Left renal cortex interstitium (tissue), 4 donors: ENCODE data around the gene GRIK1. TPM values are rescaled to one million over a fixed set of nuclear protein-coding genes. Genes with fewer than 3 reads are reported as not detected.

Experiments used
- DNase-seq, 4 donors: peaks; one replicate each; pipeline ENCODE4 v3.0.0-alpha.2; 2013; ENCODE audit warnings: low read depth in 4 of 4, low spot score in 2 of 4, missing footprints in 1 of 4
- polyA plus RNA-seq, 4 donors: library from polyadenylated mRNA; unstranded; fragments of 120-200 nt; gene quantifications; one replicate each; pipeline ENCODE4 v1.2.1, GENCODE V29; 2013; ENCODE audit not compliant: insufficient read length in 4 of 4

GRIK1 gene
- polyA plus RNA-seq, 4 donors, result 1.4 to 1.9 (median 1.5) TPM

GRCh38 chr21:29557931-29558725 is 381.7 kb downstream of the GRIK1 start:
- DNase-seq, result no peak

- DNase-seq, result no peak
Measured at GRCh38 chr21:29557200-29557599, 382.6 kb downstream of the GRIK1 start.

GRCh38 chr21:29555601-29556000 is 384.2 kb downstream of the GRIK1 start:
- no peak for DNase-seq

GRCh38 chr21:29550205-29550604 is 389.6 kb downstream of the GRIK1 start:
- DNase-seq, result no peak

GRCh38 chr21:29549614-29550013 is 390.2 kb downstream of the GRIK1 start:
- DNase-seq, result no peak

- DNase-seq, result no peak
Measured at GRCh38 chr21:29547998-29548397, 391.8 kb downstream of the GRIK1 start.

- DNase-seq, result no peak
Measured at GRCh38 chr21:29546071-29546470, 393.7 kb downstream of the GRIK1 start.

- DNase-seq, result no peak
Measured at GRCh38 chr21:29540289-29540688, 399.5 kb downstream of the GRIK1 start.

- DNase-seq, result no peak
Measured at GRCh38 chr21:29538115-29538514, 401.7 kb downstream of the GRIK1 start.

- no peak for DNase-seq
Measured at GRCh38 chr21:29534448-29534847, 405.3 kb downstream of the GRIK1 start.

GRCh38 chr21:29529139-29529538 is 410.7 kb downstream of the GRIK1 start:
- no peak for DNase-seq

GRCh38 chr21:29526545-29526944 is 413.3 kb downstream of the GRIK1 start:
- DNase-seq, result no peak

- no peak for DNase-seq
Measured at GRCh38 chr21:29524055-29524454, 415.7 kb downstream of the GRIK1 start.

- no peak for DNase-seq
Measured at GRCh38 chr21:29523646-29524045, 416.1 kb downstream of the GRIK1 start.

- no peak for DNase-seq
Measured at GRCh38 chr21:29521872-29522271, 417.9 kb downstream of the GRIK1 start.

GRCh38 chr21:29520171-29520570 is 419.6 kb downstream of the GRIK1 start:
- no peak for DNase-seq

- DNase-seq, result no peak
Measured at GRCh38 chr21:29514652-29515247, 425.0 kb downstream of the GRIK1 start.

- DNase-seq, result no peak
Measured at GRCh38 chr21:29513535-29513934, 426.3 kb downstream of the GRIK1 start.

- no peak for DNase-seq
Measured at GRCh38 chr21:29511096-29511495, 428.7 kb downstream of the GRIK1 start.

- no peak for DNase-seq
Measured at GRCh38 chr21:29509121-29509520, 430.7 kb downstream of the GRIK1 start.

GRCh38 chr21:29508301-29508700 is 431.5 kb downstream of the GRIK1 start:
- peak in 2 of 4 donors; percentile 11 to 39 for DNase-seq

- no peak for DNase-seq
Measured at GRCh38 chr21:29506947-29507346, 432.8 kb downstream of the GRIK1 start.
